ENCODE measurements around the gene OSTN.

DNA sequence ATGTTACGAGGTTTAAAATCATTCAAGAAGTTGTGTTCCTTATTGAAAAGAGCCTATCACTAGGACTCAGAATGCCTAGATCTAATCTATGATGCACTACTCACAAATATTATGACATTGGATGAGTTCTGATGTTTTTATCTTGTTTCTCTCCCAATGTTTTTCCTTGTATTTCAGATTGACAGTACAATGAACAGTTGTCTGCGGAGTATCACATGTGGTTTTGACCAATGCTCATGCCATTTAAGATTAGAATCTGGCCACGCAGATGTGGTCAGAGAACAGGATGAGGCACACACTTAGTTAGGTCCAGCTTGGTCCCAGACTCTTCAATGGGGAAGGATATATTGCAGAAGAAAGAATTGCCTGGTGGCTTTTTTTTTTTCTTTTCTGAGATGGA lies 104.6 kb downstream of the OSTN start:
- TF ChIP-seq, protein P1, sequence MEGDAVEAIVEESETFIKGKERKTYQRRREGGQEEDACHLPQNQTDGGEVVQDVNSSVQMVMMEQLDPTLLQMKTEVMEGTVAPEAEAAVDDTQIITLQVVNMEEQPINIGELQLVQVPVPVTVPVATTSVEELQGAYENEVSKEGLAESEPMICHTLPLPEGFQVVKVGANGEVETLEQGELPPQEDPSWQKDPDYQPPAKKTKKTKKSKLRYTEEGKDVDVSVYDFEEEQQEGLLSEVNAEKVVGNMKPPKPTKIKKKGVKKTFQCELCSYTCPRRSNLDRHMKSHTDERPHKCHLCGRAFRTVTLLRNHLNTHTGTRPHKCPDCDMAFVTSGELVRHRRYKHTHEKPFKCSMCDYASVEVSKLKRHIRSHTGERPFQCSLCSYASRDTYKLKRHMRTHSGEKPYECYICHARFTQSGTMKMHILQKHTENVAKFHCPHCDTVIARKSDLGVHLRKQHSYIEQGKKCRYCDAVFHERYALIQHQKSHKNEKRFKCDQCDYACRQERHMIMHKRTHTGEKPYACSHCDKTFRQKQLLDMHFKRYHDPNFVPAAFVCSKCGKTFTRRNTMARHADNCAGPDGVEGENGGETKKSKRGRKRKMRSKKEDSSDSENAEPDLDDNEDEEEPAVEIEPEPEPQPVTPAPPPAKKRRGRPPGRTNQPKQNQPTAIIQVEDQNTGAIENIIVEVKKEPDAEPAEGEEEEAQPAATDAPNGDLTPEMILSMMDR (conservative IDR thresholded peaks at IDR 0.05; ENCODE audit: low read length), result no peak
- TF ChIP-seq EZH2phosphoT487 (IDR thresholded peaks at IDR 0.05; ENCODE audit: borderline replicate concordance, low read depth, low read length), result no peak
